PFSK-1 (cell line): Measurements from ENCODE around the gene ABHD11.

Experiments used
- REST ChIP-seq, 2 experiments: IDR thresholded peaks; 2 replicates each; pipeline versions ENCODE4 v1.6.1 to v1.8.0; 2011 to 2012; ENCODE audit warnings: low read depth in 2 of 2, low read length in 2 of 2, control low read depth in 1 of 2, inconsistent platforms in 1 of 2, mild to moderate bottlenecking in 1 of 2, moderate library complexity in 1 of 2; ENCODE audit not compliant: insufficient read depth in 1 of 2
- SIN3A ChIP-seq: IDR thresholded peaks from 2 replicates; pipeline ENCODE4 v1.6.1; 2012; ENCODE audit warnings: mild to moderate bottlenecking, low read length, moderate library complexity, borderline replicate concordance; ENCODE audit not compliant: insufficient read depth

- no peak; a peak in 1 of 4 replicates for TF ChIP-seq REST (IDR thresholded peaks at IDR 0.05; ENCODE audit: insufficient read depth in 1 of 2, low read depth in 2 of 2, low read length in 2 of 2)
- no peak for TF ChIP-seq SIN3A
Measured at GRCh38 chr7:73738612-73739386, at the start of gene ABHD11.
